Muscle of leg (tissue), 11 donors: ENCODE data around the gene RPH3AL. TPM values are rescaled to one million over a fixed set of nuclear protein-coding genes. Genes with fewer than 3 reads are reported as not detected.

Experiments
- DNase-seq: peaks from one replicate; pipeline ENCODE4 v3.0.0; 2013
- H3K27ac ChIP-seq: one replicate; pipeline ENCODE4 v1.5.1; 2013; ENCODE audit warnings: mild to moderate bottlenecking, low read length, control low read depth
- H3K27me3 ChIP-seq: one replicate; pipeline ENCODE4 v1.6.1; 2013; ENCODE audit warnings: low read length; ENCODE audit not compliant: control insufficient read depth, insufficient read depth
- H3K36me3 ChIP-seq: one replicate; pipeline ENCODE4 v1.6.1; 2013; ENCODE audit warnings: low read length; ENCODE audit not compliant: control insufficient read depth, insufficient read depth
- H3K4me1 ChIP-seq: one replicate; pipeline ENCODE4 v1.6.1; 2013; ENCODE audit warnings: low read length; ENCODE audit not compliant: control insufficient read depth, insufficient read depth
- H3K4me3 ChIP-seq: one replicate; pipeline ENCODE4 v1.5.1; 2013; ENCODE audit warnings: low read length, control low read depth
- H3K9me3 ChIP-seq: replicated peaks from 2 replicates; pipeline ENCODE4 v1.6.1; 2013; ENCODE audit warnings: low read depth, low read length; ENCODE audit not compliant: control insufficient read depth
- WGBS: methylation state at CpG from one replicate; pipeline ENCODE4 v1.1.5; 2013; ENCODE audit warnings: missing lambda C conversion rate; ENCODE audit not compliant: insufficient coverage; 5-methylcytosine and 5-hydroxymethylcytosine counted together
- polyA plus RNA-seq, 8 donors: library from polyadenylated mRNA; unstranded; fragments of 120-200 nt; gene quantifications; one replicate each; pipeline versions ENCODE4 v1.2.1 to v1.2.3, GENCODE V29; 2013; ENCODE audit warnings: inconsistent platforms in 1 of 8, low replicate concordance in 1 of 8; ENCODE audit not compliant: insufficient read length in 8 of 8, insufficient read depth in 1 of 8
- total RNA-seq: library from RNA; stranded (reverse); fragments of 120-200 nt; gene quantifications from one replicate; pipeline ENCODE4 v1.2.4, GENCODE V29; 2013

RPH3AL gene
- total and polyA plus RNA-seq, 9 donors, result 3.0 to 6.1 (median 4.8) TPM

DNA sequence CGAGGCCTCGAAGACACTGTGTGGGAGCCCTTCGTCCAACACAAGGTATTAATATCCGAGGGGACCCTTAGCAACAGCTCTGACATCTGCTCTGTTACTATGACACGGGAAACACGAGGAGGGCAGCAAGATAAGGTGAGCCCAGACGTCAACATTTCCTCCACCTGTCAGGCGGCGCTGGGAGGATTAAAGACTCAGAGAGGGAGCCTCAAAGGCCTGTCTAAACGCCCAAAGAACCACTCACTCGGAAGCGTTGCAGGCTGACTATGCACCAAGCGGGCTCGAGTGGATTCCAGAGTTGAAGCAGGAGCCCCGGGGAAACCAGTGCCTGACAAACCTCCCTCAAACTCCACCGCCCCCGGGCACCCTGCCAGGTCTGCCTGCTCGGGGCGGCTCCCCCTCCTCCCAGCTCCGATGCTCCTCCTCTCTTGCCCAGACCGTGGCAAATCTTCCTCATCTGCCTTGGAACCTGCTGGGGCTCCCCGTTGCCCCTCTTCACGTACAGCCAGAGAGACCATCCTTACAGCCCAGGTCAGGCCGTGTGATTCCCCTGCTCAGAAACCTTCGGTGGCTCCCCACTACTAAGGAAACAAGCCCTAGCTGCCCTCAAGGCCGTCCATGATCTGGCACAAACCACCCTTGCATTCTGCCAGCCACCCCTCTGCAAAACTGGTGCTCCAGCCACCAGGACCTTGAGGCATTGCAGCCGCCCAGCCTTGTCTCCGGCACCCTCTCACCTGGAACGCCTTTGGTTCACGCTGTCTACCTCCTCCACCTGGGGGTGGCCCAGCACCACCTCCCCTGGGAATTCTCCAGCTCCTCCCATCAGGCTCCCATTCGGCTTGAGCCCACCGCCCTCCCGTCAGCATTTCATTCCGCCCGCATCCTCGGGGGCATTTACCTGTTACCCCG, 16.2 kb downstream of the RPH3AL start:
- Histone ChIP-seq H3K4me3 (no peak overlapping the region), H3K36me3 (peaks cover 3% of the 10 kb centered on the region), H3K4me1 (peaks cover 69% of the 10 kb centered on the region), H3K27me3 (peaks cover 5% of the 10 kb centered on the region), H3K9me3 (no peaks in the 10 kb centered on the region), H3K27ac (peak overlapping the region; percentile 71)
- DNase-seq, result peak; percentile 56
- WGBS, result 60% methylated on average over 31 of the region's 37 CpGs

DNA sequence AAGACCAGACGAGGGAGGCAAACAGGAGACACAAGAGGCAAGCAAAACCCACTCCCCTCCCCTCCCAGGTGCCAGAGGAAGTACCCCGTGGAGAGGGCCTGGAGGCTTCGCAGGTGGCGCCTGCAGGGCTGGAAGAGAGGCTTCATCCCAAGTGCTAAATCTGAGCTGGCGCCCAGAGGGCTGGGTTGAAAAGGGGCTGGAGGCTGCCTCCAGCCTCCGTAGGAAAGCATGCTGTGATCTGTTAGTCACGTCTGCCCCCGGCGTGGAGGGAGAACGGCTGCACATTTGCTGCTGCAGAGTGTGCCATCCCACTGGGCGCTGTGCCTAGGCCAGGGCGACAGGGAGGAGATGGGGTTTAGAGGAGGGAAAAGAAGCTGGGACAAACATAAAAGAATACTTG, 16.9 kb downstream of the RPH3AL start:
- no peaks in the 10 kb centered on the region for H3K9me3 ChIP-seq
- peaks cover 76% of the 10 kb centered on the region for H3K4me1 ChIP-seq
- WGBS, result 55% methylated on average over 8 of the region's 12 CpGs
- H3K4me3 ChIP-seq, result no peak overlapping the region
- peaks cover 3% of the 10 kb centered on the region for H3K36me3 ChIP-seq
- peak overlapping the region; percentile 71 for H3K27ac ChIP-seq
- no peak for DNase-seq
- peaks cover 5% of the 10 kb centered on the region for H3K27me3 ChIP-seq

DNA sequence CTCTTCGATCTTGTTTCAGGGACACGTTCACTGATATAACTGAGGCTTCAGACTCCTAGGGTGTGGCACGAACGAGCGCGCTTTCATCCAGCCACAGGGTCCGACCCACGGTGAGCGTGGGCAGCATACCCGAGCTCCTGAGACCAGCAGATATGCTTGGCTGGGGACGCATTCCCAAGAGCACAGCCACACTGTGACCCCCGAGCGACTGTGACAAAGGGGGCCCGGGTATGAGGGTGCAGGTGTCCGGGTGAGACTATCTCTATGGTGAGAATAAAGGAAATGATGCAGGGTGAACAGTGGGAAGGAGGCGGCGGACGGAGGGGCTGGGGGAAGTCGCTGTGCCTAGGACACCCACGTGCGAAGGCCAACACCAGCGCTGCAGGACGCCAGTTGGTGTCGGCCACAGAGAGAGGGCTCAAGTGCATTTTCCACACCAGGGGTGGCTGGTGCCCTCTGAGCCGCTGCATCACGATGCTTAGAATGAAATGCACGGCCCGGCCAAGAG, 17.6 kb downstream of the RPH3AL start:
- H3K27me3 ChIP-seq, result peaks cover 5% of the 10 kb centered on the region
- no peaks in the 10 kb centered on the region for H3K9me3 ChIP-seq
- H3K4me1 ChIP-seq, result peaks cover 83% of the 10 kb centered on the region
- no peak for DNase-seq
- H3K27ac ChIP-seq, result peak overlapping the region; percentile 15
- H3K36me3 ChIP-seq, result peaks cover 3% of the 10 kb centered on the region
- WGBS, result 82% methylated on average over 28 of the region's 28 CpGs
- no peak overlapping the region for H3K4me3 ChIP-seq

DNA sequence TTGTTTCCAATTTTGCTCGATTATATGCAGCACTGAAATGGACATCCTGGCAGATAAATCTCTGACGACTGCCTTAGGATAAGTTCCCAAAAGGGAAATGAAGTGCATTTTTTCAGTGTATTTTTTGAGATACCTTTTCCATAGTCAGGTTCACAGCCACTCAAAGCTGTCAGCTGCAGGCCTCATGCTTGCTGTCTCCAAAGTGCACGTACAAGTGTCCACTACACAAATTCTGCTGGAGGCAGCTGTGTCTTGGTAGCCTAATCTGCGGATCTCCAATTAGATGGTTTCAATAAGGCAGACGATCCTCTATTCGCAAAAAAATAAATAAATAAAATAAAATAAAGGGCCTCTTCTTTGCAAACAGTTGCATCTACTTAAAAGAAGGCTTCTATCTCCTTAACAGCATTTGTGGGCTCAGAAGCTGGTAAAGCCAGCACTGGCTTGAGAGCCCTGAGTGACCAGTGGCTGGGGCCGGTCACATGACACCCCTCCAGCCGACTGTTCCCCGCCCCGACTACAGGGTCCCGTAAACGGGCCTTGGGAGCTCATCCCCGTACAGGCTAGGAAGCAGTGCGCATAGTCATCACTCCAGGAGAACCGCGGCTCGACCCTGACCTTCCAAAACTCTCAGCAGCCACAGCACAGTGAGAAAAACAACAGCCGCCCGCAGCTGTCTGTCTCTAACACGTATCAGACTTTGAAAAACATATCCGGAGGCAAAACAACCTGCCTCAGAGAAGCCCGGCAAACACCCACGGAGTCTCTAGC, 18.8 kb downstream of the RPH3AL start:
- H3K36me3 ChIP-seq, result peaks cover 3% of the 10 kb centered on the region
- DNase-seq, result peak; percentile 82
- H3K27me3 ChIP-seq, result peaks cover 5% of the 10 kb centered on the region
- H3K4me1 ChIP-seq, result peaks cover 74% of the 10 kb centered on the region
- WGBS, result 9% methylated on average over 18 of the region's 23 CpGs
- no peaks in the 10 kb centered on the region for H3K9me3 ChIP-seq
- H3K4me3 ChIP-seq, result no peak overlapping the region
- H3K27ac ChIP-seq, result peak overlapping the region; percentile 87

DNA sequence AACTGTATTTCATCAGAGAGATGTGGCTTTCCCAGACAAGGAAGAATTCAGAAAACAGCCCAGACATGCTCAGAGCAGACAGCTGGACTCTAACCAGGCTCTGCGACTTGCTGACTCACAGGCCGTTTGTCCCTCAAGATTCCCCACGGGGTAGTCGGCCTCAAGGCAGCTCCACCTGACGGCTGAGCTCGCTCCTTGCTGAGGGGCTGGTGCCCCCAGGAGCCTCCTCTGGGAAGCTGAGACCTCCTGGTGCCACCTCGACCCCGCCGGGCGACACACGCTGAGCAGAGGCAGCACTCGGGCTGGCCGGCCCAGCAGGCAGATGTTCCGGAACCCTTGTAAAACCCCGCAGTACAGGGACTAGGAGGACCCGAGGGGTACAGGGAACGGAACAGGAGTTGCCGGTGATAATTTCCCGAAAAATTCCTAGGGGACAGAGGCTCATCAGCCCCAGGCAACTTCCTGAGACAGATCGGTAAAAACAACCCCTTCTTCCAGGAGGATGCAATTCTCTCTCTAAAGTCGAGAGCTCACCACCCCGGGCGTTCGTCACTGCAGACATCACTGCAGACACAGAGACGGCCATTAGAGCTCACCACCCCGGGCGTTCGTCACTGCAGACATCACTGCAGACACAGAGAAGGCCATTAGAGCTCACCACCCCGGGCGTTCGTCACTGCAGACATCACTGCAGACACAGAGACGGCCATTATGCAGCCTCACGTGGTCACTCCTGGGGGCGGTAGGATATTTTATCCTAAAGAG, 19.9 kb downstream of the RPH3AL start:
- H3K9me3 ChIP-seq, result no peaks in the 10 kb centered on the region
- peak overlapping the region; percentile 41 for H3K4me3 ChIP-seq
- H3K36me3 ChIP-seq, result no peaks in the 10 kb centered on the region
- H3K4me1 ChIP-seq, result peaks cover 68% of the 10 kb centered on the region
- H3K27me3 ChIP-seq, result peaks cover 5% of the 10 kb centered on the region
- peak; percentile 74 for DNase-seq
- H3K27ac ChIP-seq, result peak overlapping the region; percentile 85
- 42% methylated on average over 19 of the region's 34 CpGs for WGBS

DNA sequence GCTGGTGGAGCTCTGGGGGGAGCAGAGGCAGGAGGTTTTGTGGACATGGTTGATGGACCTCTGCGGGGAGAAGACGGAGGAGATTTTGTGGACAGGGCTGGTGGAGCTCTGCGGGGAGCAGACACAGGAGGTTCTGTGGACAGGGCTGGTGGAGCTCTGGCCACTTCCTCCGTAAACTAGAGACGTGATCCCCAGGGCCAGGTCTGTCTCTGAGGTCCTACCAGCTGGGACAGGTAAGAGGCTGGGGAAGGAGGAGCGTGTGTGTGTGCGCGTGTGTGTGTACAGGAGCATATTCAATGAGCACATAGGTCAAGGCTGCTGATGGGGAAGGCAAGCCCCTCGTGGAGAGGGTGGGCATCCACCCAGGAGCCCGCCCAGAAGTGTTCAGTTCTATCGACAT, 20.6 kb downstream of the RPH3AL start:
- 51% methylated on average over 9 of the region's 11 CpGs for WGBS
- no peak for DNase-seq
- Histone ChIP-seq H3K9me3 (no peaks in the 10 kb centered on the region), H3K4me1 (peaks cover 68% of the 10 kb centered on the region), H3K27me3 (peaks cover 5% of the 10 kb centered on the region), H3K36me3 (peaks cover 4% of the 10 kb centered on the region), H3K4me3 (peak overlapping the region; percentile 41), H3K27ac (peak overlapping the region; percentile 85)

DNA sequence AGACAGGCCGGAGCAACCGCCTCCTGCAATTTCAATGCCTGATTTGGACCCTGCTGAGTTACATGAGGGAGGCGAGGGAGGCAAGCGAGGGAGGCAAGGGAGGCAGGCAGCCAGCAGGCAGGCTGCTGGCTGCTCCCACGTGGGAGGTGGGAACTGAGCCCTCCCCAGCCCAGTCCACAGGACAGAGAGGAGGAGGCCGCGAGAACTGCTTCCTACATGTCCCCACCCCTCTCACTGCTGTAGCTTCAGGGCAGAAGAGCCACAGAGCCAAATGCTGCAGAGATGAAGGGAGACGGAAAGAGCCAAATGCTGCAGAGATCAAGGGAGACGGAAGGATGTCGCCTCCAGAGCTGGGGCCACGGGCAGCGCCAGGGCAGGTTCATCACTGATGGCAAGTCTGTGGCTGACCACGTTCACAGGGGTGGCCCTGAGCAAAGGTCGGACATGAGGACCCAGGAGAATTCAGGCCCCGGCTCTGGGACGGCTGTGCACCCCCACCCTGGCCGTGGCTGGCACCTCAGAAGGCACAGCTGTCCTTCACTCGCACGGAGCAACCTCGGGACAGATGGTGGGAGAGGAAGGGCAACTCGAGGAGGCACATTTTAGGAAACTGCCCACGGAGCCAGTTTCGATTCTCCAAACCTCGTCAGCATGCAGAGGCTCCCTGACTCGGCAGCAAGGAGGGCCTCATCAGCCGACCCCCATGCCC, 21.5 kb downstream of the RPH3AL start:
- H3K27ac ChIP-seq, result peak overlapping the region; percentile 85
- H3K4me3 ChIP-seq, result peak overlapping the region; percentile 41
- DNase-seq, result peak; percentile 83
- peaks cover 2% of the 10 kb centered on the region for H3K27me3 ChIP-seq
- WGBS, result 30% methylated on average over 17 of the region's 26 CpGs
- peaks cover 8% of the 10 kb centered on the region for H3K36me3 ChIP-seq
- peaks cover 62% of the 10 kb centered on the region for H3K4me1 ChIP-seq
- no peaks in the 10 kb centered on the region for H3K9me3 ChIP-seq

DNA sequence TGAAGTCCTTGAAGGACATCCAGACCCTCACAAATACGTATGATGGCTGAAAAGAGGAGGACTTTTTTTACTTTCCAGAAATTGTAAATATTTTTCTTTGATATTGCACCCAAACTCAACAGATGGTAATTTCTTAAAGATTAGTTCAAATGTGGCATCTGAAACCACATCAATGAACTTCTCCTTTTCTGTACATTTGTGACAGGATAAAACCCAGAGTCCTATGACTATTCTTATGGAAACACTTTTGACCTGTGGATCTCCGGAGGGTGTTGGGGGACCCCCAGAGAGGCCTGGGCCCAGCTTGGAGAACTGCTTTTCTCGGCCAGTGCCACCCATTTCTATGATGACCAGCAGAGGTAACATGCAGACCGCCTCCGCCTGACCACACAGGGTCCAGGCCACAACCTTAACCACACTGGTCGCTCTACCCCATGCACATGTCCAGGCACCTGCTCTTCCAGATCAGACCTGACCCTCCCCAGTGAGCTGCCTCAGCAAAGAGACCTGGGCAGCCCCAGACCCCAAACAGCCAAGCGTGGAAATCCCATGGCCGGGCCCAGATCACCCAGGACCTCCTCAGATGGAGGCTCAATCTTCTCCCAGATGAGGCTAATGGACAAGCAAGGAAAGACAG, 22.7 kb downstream of the RPH3AL start:
- Histone ChIP-seq H3K27ac (no peak overlapping the region), H3K4me1 (peaks cover 49% of the 10 kb centered on the region), H3K27me3 (peaks cover 2% of the 10 kb centered on the region), H3K9me3 (no peaks in the 10 kb centered on the region), H3K36me3 (peaks cover 8% of the 10 kb centered on the region), H3K4me3 (no peak overlapping the region)
- WGBS, result 96% methylated on average over 5 of the region's 8 CpGs
- DNase-seq, result no peak

DNA sequence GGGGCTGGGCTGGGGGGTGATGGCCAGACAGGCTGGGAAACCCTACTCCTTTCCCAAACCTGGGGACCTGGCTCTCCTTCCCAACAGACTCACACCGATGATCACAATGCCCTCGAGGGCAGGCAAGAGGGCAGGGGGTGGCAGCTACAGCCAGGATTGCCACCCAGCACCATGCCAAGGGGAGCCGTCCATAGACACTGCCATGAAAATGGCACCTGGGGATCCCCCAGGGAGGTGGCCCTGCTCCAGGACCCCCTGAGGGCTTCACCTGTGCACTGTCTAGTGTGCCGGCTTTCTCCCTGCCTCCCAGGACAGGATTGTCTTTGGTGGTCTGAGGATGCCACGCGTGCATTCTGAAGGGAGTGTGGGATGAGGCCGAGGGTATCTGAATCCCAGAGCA, 24.6 kb downstream of the RPH3AL start:
- no peaks in the 10 kb centered on the region for H3K9me3 ChIP-seq
- no peak for DNase-seq
- 96% methylated on average over 3 of the region's 7 CpGs for WGBS
- H3K27me3 ChIP-seq, result peaks cover 2% of the 10 kb centered on the region
- no peak overlapping the region for H3K4me3 ChIP-seq
- H3K27ac ChIP-seq, result no peak overlapping the region
- H3K4me1 ChIP-seq, result peaks cover 31% of the 10 kb centered on the region
- peaks cover 8% of the 10 kb centered on the region for H3K36me3 ChIP-seq
